SKM-1 (cell line): ENCODE results near the gene CCDC167.

ENCODE experiments used
- DNase-seq: peaks from one replicate; lab custom pipeline; 2025; ENCODE audit not compliant: unreplicated experiment; lab: John Stamatoyannopoulos, UW

The CCDC167 gene

GRCh38 chr6:37490536-37491170, 9.0 kb downstream of the CCDC167 start:
- DNase-seq = no peak

GRCh38 chr6:37489697-37490336, 9.9 kb downstream of the CCDC167 start:
- no peak for DNase-seq

- DNase-seq = no peak
Observed at GRCh38 chr6:37488476-37488875, 11.2 kb downstream of the CCDC167 start.

- DNase-seq = no peak
Observed at GRCh38 chr6:37487591-37488380, 11.9 kb downstream of the CCDC167 start.

GRCh38 chr6:37486121-37486839, 13.4 kb downstream of the CCDC167 start:
- no peak for DNase-seq

- DNase-seq = no peak
Observed at GRCh38 chr6:37485291-37485702, 14.4 kb downstream of the CCDC167 start.

- no peak for DNase-seq
Observed at GRCh38 chr6:37484786-37485170, 14.9 kb downstream of the CCDC167 start.

- no peak for DNase-seq
Observed at GRCh38 chr6:37483917-37484785, 15.5 kb downstream of the CCDC167 start.

GRCh38 chr6:37483252-37483901, 16.3 kb downstream of the CCDC167 start:
- DNase-seq = no peak

GRCh38 chr6:37482606-37483251, 17.0 kb downstream of the CCDC167 start:
- DNase-seq = no peak

GRCh38 chr6:37481711-37482605, 17.7 kb downstream of the CCDC167 start:
- DNase-seq = no peak

- no peak for DNase-seq
Observed at GRCh38 chr6:37480951-37481534, 18.6 kb downstream of the CCDC167 start.

- DNase-seq = no peak
Observed at GRCh38 chr6:37480118-37480736, 19.5 kb downstream of the CCDC167 start.

GRCh38 chr6:37479266-37479854, 20.3 kb downstream of the CCDC167 start:
- no peak for DNase-seq

- no peak for DNase-seq
Observed at GRCh38 chr6:37478827-37479226, 20.9 kb downstream of the CCDC167 start.

GRCh38 chr6:37477656-37478435, 21.8 kb downstream of the CCDC167 start:
- no peak for DNase-seq

- DNase-seq = no peak
Observed at GRCh38 chr6:37477191-37477590, 22.5 kb downstream of the CCDC167 start.
